ENCODE measurements around the gene LMBRD2.
A peak's percentile ranks its signal among the peaks of the same experiment; 100 is the strongest.
"Not testable (repeated sequence)": the region's sequence is repeated elsewhere in the genome, so short reads cannot be mapped to it uniquely, and the experiment has no call there.

LMBRD2 gene

GRCh38 chr5:36151434-36152323, at the start of gene LMBRD2, which contains the start of gene SKP2:
Gene LMBRD2, minus strand, starts transcription at chr5:36151887. Its CDS starts 8,538 bp downstream, at chr5:36143349.
Gene SKP2, plus strand, starts transcription at chr5:36152111. Its CDS starts 152 bp downstream, at chr5:36152263.
- no peak for TF ChIP-seq Cebpa-rat (IDR thresholded peaks at IDR 0.05)
- Histone ChIP-seq H4K20me1 (no peaks in the 10 kb centered on the region; a peak in 1 of 22 replicates), H3K9me3 (replicated peaks in 1 of 11) (no peaks in the 10 kb centered on the region), H3K36me3 (peaks cover 13 to 38% (median 33%) of the 10 kb centered on the region in 11 experiments), H3K27ac (peak within 1 kb of the TSS; percentile 77 to 90 (median 84)), H3K27me3 (no peaks in the 10 kb centered on the region), H3K4me1 (peaks cover 37 to 54% (median 38%) of the 10 kb centered on the region in 10 experiments), H3K9ac (peak within 1 kb of the TSS; percentile 86 to 93 (median 90)), H3K4me3 (peak within 1 kb of the TSS; percentile 90 to 100 (median 96)), H3K4me2 (peak within 1 kb of the TSS; percentile 92 to 99 (median 95))

- H3K4me1 ChIP-seq: peaks cover 6 to 26% (median 20%) of the 10 kb centered on the region in 10 experiments; a peak in 18 of 20 replicates
- H3K4me3 ChIP-seq: no peak overlapping the region
- peaks cover 58 to 100% (median 84%) of the 10 kb centered on the region in 11 experiments for H3K36me3 ChIP-seq
- no peak overlapping the region for H3K9ac ChIP-seq
- H3K27me3 ChIP-seq: no peaks in the 10 kb centered on the region
- no peak overlapping the region for H3K27ac ChIP-seq
- H3K4me2 ChIP-seq: no peak overlapping the region
- H3K9me3 ChIP-seq (replicated peaks in 1 of 11): no peaks in the 10 kb centered on the region
- peaks cover 0 to 13% (median 0%) of the 10 kb centered on the region in 11 experiments; a peak in 3 of 22 replicates for H4K20me1 ChIP-seq
- no peak for TF ChIP-seq Cebpa-rat (IDR thresholded peaks at IDR 0.05)
Measured at GRCh38 chr5:36200513-36200912, 48.8 kb upstream of the LMBRD2 start.

GRCh38 chr5:36199620-36200019, 47.9 kb upstream of the LMBRD2 start:
- H3K27ac ChIP-seq: no peak overlapping the region
- no peak overlapping the region for H3K9ac ChIP-seq
- H3K36me3 ChIP-seq: peaks cover 60 to 100% (median 86%) of the 10 kb centered on the region in 11 experiments
- H3K9me3 ChIP-seq (replicated peaks in 1 of 11): no peaks in the 10 kb centered on the region
- TF ChIP-seq Cebpa-rat (IDR thresholded peaks at IDR 0.05): no peak
- H3K4me3 ChIP-seq: no peak overlapping the region
- H4K20me1 ChIP-seq: peaks cover 0 to 13% (median 0%) of the 10 kb centered on the region in 11 experiments; a peak in 3 of 22 replicates
- no peak overlapping the region for H3K4me2 ChIP-seq
- H3K27me3 ChIP-seq: no peaks in the 10 kb centered on the region
- peaks cover 6 to 26% (median 20%) of the 10 kb centered on the region in 10 experiments; a peak in 18 of 20 replicates for H3K4me1 ChIP-seq

- H3K9me3 ChIP-seq (replicated peaks in 1 of 11); H3K27ac ChIP-seq; H3K27me3 ChIP-seq; H3K4me2 ChIP-seq; H4K20me1 ChIP-seq; H3K4me3 ChIP-seq; H3K9ac ChIP-seq: not testable (repeated sequence)
- Histone ChIP-seq H3K4me1 (peaks cover 6 to 20% (median 16%) of the 10 kb centered on the region in 10 experiments; a peak in 18 of 20 replicates), H3K36me3 (peaks cover 61 to 100% (median 90%) of the 10 kb centered on the region in 11 experiments)
Measured at GRCh38 chr5:36198783-36199182, 47.1 kb upstream of the LMBRD2 start.

GRCh38 chr5:36198281-36198680, 46.6 kb upstream of the LMBRD2 start:
- H3K9me3 ChIP-seq (replicated peaks in 1 of 11): no peaks in the 10 kb centered on the region
- no peak overlapping the region for H3K27ac ChIP-seq
- peaks cover 6 to 15% (median 11%) of the 10 kb centered on the region in 10 experiments; a peak in 18 of 20 replicates for H3K4me1 ChIP-seq
- H3K4me2 ChIP-seq: no peak overlapping the region
- peaks cover 63 to 100% (median 90%) of the 10 kb centered on the region in 11 experiments for H3K36me3 ChIP-seq
- peaks cover 0 to 9% (median 0%) of the 10 kb centered on the region in 11 experiments; a peak in 2 of 22 replicates for H4K20me1 ChIP-seq
- TF ChIP-seq Cebpa-rat (IDR thresholded peaks at IDR 0.05): no peak
- no peak overlapping the region for H3K4me3 ChIP-seq
- H3K27me3 ChIP-seq: no peaks in the 10 kb centered on the region
- H3K9ac ChIP-seq: no peak overlapping the region

- Histone ChIP-seq H3K27ac (no peak overlapping the region), H3K27me3 (no peaks in the 10 kb centered on the region), H3K4me3 (no peak overlapping the region), H3K4me2 (no peak overlapping the region), H3K36me3 (peaks cover 54 to 98% (median 91%) of the 10 kb centered on the region in 11 experiments), H3K9ac (no peak overlapping the region), H3K4me1 (no peaks in the 10 kb centered on the region), H3K9me3 (replicated peaks in 1 of 11) (peaks cover 10 to 28% (median 21%) of the 10 kb centered on the region in 11 experiments; a peak in 21 of 22 replicates), H4K20me1 (no peaks in the 10 kb centered on the region; a peak in 1 of 22 replicates)
- TF ChIP-seq Cebpa-rat (IDR thresholded peaks at IDR 0.05): no peak
Measured at GRCh38 chr5:36193746-36194145, 42.1 kb upstream of the LMBRD2 start.

- not testable (repeated sequence) for H3K4me1 ChIP-seq, H3K4me2 ChIP-seq, H3K27ac ChIP-seq, H3K4me3 ChIP-seq, H3K27me3 ChIP-seq, H4K20me1 ChIP-seq, H3K9ac ChIP-seq
- Histone ChIP-seq H3K9me3 (replicated peaks in 1 of 11) (peaks cover 7 to 42% (median 17%) of the 10 kb centered on the region in 11 experiments; a peak in 21 of 22 replicates), H3K36me3 (peaks cover 37 to 71% (median 55%) of the 10 kb centered on the region in 11 experiments)
Measured at GRCh38 chr5:36184408-36184807, 32.7 kb upstream of the LMBRD2 start.

- H3K4me1 ChIP-seq: peaks cover 11 to 24% (median 21%) of the 10 kb centered on the region in 10 experiments
- peaks cover 0 to 25% (median 7%) of the 10 kb centered on the region in 11 experiments; a peak in 8 of 22 replicates for H3K9me3 ChIP-seq (replicated peaks in 1 of 11)
- TF ChIP-seq Cebpa-rat (IDR thresholded peaks at IDR 0.05): no peak
- no peaks in the 10 kb centered on the region for H4K20me1 ChIP-seq
- H3K36me3 ChIP-seq: peaks cover 53 to 80% (median 64%) of the 10 kb centered on the region in 11 experiments
- no peak overlapping the region for H3K4me2 ChIP-seq
- no peak overlapping the region for H3K9ac ChIP-seq
- no peaks in the 10 kb centered on the region for H3K27me3 ChIP-seq
- no peak overlapping the region for H3K27ac ChIP-seq
- H3K4me3 ChIP-seq: no peak overlapping the region
Measured at GRCh38 chr5:36181774-36182173, 30.1 kb upstream of the LMBRD2 start.

All from BLaER1 treated with 17β-estradiol and CSF1 and Interleukin-3, amounts not matched to agents 10 nM and 100 nM (cell line).